PFSK-1 (cell line): ENCODE measurements around the gene RAB11A.

ENCODE experiments used
- POLR2AphosphoS5 ChIP-seq: IDR thresholded peaks from 2 replicates; pipeline ENCODE4 v1.6.1; 2012; ENCODE audit warnings: low read depth, mild to moderate bottlenecking, control low read depth, low read length, moderate library complexity
- SIN3A ChIP-seq: IDR thresholded peaks from 2 replicates; pipeline ENCODE4 v1.6.1; 2012; ENCODE audit warnings: mild to moderate bottlenecking, low read length, moderate library complexity, borderline replicate concordance; ENCODE audit not compliant: insufficient read depth
- TAF1 ChIP-seq: IDR thresholded peaks from 2 replicates; pipeline ENCODE4 v1.6.1; 2012; ENCODE audit warnings: low read length, control low read depth, borderline replicate concordance; ENCODE audit not compliant: insufficient read depth
- TF ChIP-seq, protein P1 (sequence below), 2 experiments: IDR thresholded peaks; 2 replicates each; pipeline versions ENCODE4 v1.6.1 to v1.8.0; 2011 to 2012; ENCODE audit warnings: low read depth in 2 of 2, low read length in 2 of 2, control low read depth in 1 of 2, inconsistent platforms in 1 of 2, mild to moderate bottlenecking in 1 of 2, moderate library complexity in 1 of 2; ENCODE audit not compliant: insufficient read depth in 1 of 2

DNA sequence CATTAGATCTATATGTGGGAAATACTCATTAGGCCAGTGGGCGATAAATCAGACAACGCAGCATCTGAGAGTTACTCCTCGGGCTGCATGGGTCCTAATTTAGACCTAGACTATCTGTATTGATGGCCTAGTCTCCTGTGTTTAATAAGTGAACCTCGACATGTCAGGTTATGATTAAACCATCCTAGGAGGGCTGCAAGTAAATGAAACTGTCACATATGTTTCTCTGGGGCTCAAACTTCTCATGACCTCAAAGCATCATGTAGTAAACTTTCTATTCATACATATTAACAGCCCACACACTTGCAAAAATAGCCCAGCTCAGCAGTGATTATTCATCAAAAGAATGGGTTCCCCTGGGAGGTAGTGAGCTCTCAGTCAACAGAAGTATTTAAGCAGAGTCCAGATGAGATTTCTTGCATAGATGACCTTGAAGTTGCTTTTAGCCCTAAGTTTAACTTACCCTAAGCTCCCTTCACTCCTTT, 51.6 kb downstream of the RAB11A start:
- TF ChIP-seq, protein P1, sequence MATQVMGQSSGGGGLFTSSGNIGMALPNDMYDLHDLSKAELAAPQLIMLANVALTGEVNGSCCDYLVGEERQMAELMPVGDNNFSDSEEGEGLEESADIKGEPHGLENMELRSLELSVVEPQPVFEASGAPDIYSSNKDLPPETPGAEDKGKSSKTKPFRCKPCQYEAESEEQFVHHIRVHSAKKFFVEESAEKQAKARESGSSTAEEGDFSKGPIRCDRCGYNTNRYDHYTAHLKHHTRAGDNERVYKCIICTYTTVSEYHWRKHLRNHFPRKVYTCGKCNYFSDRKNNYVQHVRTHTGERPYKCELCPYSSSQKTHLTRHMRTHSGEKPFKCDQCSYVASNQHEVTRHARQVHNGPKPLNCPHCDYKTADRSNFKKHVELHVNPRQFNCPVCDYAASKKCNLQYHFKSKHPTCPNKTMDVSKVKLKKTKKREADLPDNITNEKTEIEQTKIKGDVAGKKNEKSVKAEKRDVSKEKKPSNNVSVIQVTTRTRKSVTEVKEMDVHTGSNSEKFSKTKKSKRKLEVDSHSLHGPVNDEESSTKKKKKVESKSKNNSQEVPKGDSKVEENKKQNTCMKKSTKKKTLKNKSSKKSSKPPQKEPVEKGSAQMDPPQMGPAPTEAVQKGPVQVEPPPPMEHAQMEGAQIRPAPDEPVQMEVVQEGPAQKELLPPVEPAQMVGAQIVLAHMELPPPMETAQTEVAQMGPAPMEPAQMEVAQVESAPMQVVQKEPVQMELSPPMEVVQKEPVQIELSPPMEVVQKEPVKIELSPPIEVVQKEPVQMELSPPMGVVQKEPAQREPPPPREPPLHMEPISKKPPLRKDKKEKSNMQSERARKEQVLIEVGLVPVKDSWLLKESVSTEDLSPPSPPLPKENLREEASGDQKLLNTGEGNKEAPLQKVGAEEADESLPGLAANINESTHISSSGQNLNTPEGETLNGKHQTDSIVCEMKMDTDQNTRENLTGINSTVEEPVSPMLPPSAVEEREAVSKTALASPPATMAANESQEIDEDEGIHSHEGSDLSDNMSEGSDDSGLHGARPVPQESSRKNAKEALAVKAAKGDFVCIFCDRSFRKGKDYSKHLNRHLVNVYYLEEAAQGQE (IDR thresholded peaks at IDR 0.05; ENCODE audit: insufficient read depth in 1 of 2, low read depth in 2 of 2, low read length in 2 of 2) = no peak
- TF ChIP-seq POLR2AphosphoS5 (no peak), SIN3A (no peak), TAF1 (no peak)
